Cardiac muscle cell (in vitro differentiated cells and primary cell): ENCODE measurements around the gene SKAP2. TPM values are rescaled to one million over a fixed set of nuclear protein-coding genes. Genes with fewer than 3 reads are reported as not detected.
A peak's percentile ranks its signal among the peaks of the same experiment; 100 is the strongest.

Source experiments
- DNase-seq, 2 donors: peaks; one replicate each; pipeline versions ENCODE4 v3.0.0 to v3.0.0-alpha.2; 2010 to 2017; ENCODE audit warnings: low read depth in 1 of 2, low spot score in 1 of 2
- H3K27ac ChIP-seq: fragments of 200-600 bp; sonication (generic); 2 replicates; pipeline ENCODE4 v1.5.1; 2016
- H3K27me3 ChIP-seq: fragments of 200-600 bp; sonication (generic); 2 replicates; pipeline ENCODE4 v1.6.0; 2016; ENCODE audit warnings: control low read depth
- H3K36me3 ChIP-seq: fragments of 200-600 bp; sonication (generic); 2 replicates; pipeline ENCODE4 v1.5.1; 2016; ENCODE audit warnings: control low read depth
- H3K4me1 ChIP-seq: fragments of 200-600 bp; sonication (generic); 2 replicates; pipeline ENCODE4 v1.8.1; 2017; ENCODE audit warnings: low read depth, mild to moderate bottlenecking, mixed run types
- H3K4me3 ChIP-seq: fragments of 200-600 bp; sonication (generic); 2 replicates; pipeline ENCODE4 v1.5.1; 2016; ENCODE audit warnings: mild to moderate bottlenecking
- H3K9me3 ChIP-seq: fragments of 200-600 bp; sonication (generic); 2 replicates; pipeline ENCODE4 v1.5.1; 2017; ENCODE audit warnings: low read depth, mild to moderate bottlenecking, control low read depth
- CTCF ChIP-seq: IDR thresholded peaks from 2 replicates; pipeline ENCODE4 v1.5.1; 2012; ENCODE audit warnings: low read depth, mild to moderate bottlenecking, low read length
- polyA plus RNA-seq: library from polyadenylated mRNA; unstranded; fragments of >200 nt; fragmentation: Nextera tagmentation; extraction: Ambion mirVana; gene quantifications from 2 replicates; pipeline ENCODE4 v1.2.1, GENCODE V29; 2016
- total RNA-seq: library from RNA; depleted of rRNA; stranded (reverse); fragments of >200 nt; gene quantifications from 2 replicates; pipeline ENCODE4 v1.2.3, GENCODE V29; 2016

The SKAP2 gene, protein sequence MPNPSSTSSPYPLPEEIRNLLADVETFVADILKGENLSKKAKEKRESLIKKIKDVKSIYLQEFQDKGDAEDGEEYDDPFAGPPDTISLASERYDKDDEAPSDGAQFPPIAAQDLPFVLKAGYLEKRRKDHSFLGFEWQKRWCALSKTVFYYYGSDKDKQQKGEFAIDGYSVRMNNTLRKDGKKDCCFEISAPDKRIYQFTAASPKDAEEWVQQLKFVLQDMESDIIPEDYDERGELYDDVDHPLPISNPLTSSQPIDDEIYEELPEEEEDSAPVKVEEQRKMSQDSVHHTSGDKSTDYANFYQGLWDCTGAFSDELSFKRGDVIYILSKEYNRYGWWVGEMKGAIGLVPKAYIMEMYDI
- total RNA-seq (0.81 and 1.2 TPM in 2 replicates), polyA plus RNA-seq (1.2 and 2.8 TPM in 2 replicates)

DNA sequence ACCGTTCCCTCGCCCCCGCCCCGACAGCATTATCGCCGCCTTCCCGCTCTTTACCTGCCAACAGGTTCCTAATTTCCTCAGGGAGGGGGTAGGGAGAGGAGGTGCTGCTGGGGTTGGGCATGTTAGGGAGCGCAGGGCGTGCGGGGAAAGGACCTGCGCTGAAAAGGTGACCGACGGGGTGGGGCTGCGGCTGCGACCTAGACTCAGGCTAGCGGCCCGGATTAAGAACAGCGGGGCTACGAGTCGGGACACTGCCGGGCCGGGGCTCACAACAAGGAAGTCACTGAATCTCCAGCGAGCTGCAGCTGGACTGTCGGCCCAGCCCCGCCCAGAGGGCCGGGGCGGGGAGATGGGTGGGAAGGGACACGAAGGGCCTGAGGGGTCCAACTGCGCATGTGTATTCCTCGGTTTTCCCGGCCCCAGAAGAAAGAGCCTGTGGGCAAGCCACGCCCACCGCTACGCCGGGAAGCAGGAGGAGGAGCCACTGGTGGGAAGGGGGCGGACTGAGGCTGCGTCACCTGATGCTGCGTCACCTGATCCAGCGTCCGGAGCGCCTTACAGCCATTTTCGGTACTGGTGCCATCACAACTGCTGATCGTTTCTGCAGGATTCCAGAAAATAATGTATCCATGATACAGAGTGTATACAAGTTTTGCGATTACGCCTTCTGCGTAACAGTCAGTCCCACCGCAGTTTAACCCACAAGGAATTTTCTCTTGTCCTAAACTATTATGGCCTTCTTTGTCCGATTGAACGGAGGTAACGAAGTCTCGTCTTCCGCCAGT lies at the start of gene SKAP2:
SKAP2 (minus strand) TSS at position 282 of the 785 bp plus-strand sequence; CDS start at position 121, 161 bp downstream.
- Histone ChIP-seq H3K9me3 (no peaks in the 10 kb centered on the region), H3K4me1 (no peaks in the 10 kb centered on the region), H3K4me3 (peak within 1 kb of the TSS; percentile 53), H3K27me3 (peaks cover 68% of the 10 kb centered on the region), H3K27ac (no peak within 1 kb of the TSS), H3K36me3 (no peaks in the 10 kb centered on the region)
- DNase-seq: peak; percentile 97 to 99
- TF ChIP-seq CTCF: no peak

DNA sequence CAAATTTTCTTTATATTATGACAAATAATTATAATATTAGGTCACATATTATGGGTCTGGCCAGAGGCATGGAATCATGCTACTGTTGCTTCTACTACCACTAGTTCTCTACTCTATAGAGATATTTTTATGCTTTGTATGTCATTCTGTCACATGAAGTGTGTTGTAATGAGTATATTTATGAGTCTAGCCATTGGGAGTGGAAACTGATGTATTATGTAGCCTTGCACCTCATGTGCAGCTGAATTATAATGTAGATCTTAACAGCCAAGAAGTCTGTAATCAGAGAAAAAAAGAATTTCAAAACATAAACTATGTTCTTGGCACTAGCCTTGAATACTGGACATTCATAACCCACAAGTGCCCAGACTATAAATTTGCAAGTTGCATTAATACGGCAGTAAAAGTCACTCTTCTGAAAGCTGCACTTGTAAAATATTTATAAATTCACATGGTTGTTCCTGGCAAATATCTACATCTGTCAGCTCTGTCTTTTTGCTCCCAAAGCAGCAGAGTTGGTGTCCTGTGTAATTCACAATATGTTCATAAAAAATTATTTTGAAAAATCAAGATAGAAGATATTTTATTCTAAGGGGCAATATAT lies 48.6 kb upstream of the SKAP2 start:
- no peaks in the 10 kb centered on the region for H3K27me3 ChIP-seq
- no peak for TF ChIP-seq CTCF
- DNase-seq: no peak
- H3K9me3 ChIP-seq: no peaks in the 10 kb centered on the region
- no peaks in the 10 kb centered on the region for H3K4me1 ChIP-seq
- no peaks in the 10 kb centered on the region for H3K36me3 ChIP-seq
- H3K4me3 ChIP-seq: no peak overlapping the region
- no peak overlapping the region for H3K27ac ChIP-seq

GRCh38 chr7:26912338-26912737 lies 47.9 kb upstream of the SKAP2 start:
- Histone ChIP-seq H3K27me3 (no peaks in the 10 kb centered on the region), H3K36me3 (no peaks in the 10 kb centered on the region), H3K4me1 (no peaks in the 10 kb centered on the region), H3K27ac (no peak overlapping the region), H3K9me3 (no peaks in the 10 kb centered on the region), H3K4me3 (no peak overlapping the region)
- TF ChIP-seq CTCF: no peak
- DNase-seq: no peak

- no peaks in the 10 kb centered on the region for H3K36me3 ChIP-seq
- peak in 1 of 2 donors; percentile 12 for DNase-seq
- H3K4me3 ChIP-seq: no peak overlapping the region
- no peak overlapping the region for H3K27ac ChIP-seq
- no peaks in the 10 kb centered on the region for H3K4me1 ChIP-seq
- H3K27me3 ChIP-seq: no peaks in the 10 kb centered on the region
- TF ChIP-seq CTCF: no peak
- H3K9me3 ChIP-seq: no peaks in the 10 kb centered on the region
These were observed 45.8 kb upstream of the SKAP2 start for GRCh38 chr7:26910221-26910620.

GRCh38 chr7:26900251-26900650 lies 35.9 kb upstream of the SKAP2 start:
- no peak for TF ChIP-seq CTCF

More at GRCh38 chr7:26900251-26900650, 35.9 kb upstream of the SKAP2 start:
- peaks cover 24% of the 10 kb centered on the region for H3K27me3 ChIP-seq
- H3K4me3 ChIP-seq: no peak overlapping the region
- no peak overlapping the region for H3K27ac ChIP-seq
- no peak for DNase-seq
- no peaks in the 10 kb centered on the region for H3K36me3 ChIP-seq
- no peaks in the 10 kb centered on the region for H3K4me1 ChIP-seq
- no peaks in the 10 kb centered on the region for H3K9me3 ChIP-seq
